OCI-LY1 (cell line): ENCODE data around the gene MTAP.

Experiments
- H2AFZ ChIP-seq: fragments of 200-600 bp; sonication (generic), shearing (Covaris generic); 2 replicates; pipeline ENCODE4 v1.6.0; 2014; ENCODE audit warnings: antibody characterized with exemption, mild to moderate bottlenecking, low read length
- H3F3A ChIP-seq: fragments of 200-600 bp; sonication (generic), shearing (Covaris generic); 2 replicates; pipeline ENCODE4 v1.6.0; 2014; ENCODE audit warnings: mild to moderate bottlenecking, antibody characterized with exemption, low read length, moderate library complexity; ENCODE audit not compliant: insufficient read depth
- H3K27ac ChIP-seq: fragments of 200-600 bp; sonication (generic); 2 replicates; pipeline ENCODE4 v1.5.1; 2014; ENCODE audit warnings: low read length, mixed run types, mild to moderate bottlenecking, low read depth; ENCODE audit not compliant: poor library complexity, severe bottlenecking
- H3K27me3 ChIP-seq: fragments of 200-600 bp; sonication (generic); 2 replicates; pipeline ENCODE4 v1.6.0; 2014; ENCODE audit warnings: antibody characterized with exemption, mild to moderate bottlenecking, low read length, moderate library complexity; ENCODE audit not compliant: insufficient read depth
- H3K36me3 ChIP-seq: fragments of 200-600 bp; sonication (generic); 2 replicates; pipeline ENCODE4 v1.6.1; 2014; ENCODE audit warnings: mild to moderate bottlenecking, antibody characterized with exemption, low read length, moderate library complexity, mixed read lengths; ENCODE audit not compliant: insufficient read depth
- H3K4me1 ChIP-seq: fragments of 200-600 bp; sonication (generic); 2 replicates; pipeline ENCODE4 v1.5.1; 2014; ENCODE audit warnings: mild to moderate bottlenecking, low read length, moderate library complexity; ENCODE audit not compliant: insufficient read depth, severe bottlenecking
- H3K4me2 ChIP-seq: fragments of 200-600 bp; sonication (generic), shearing (Covaris generic); 2 replicates; pipeline ENCODE4 v1.6.1; 2014; ENCODE audit warnings: low read length
- H3K4me3 ChIP-seq: fragments of 200-600 bp; sonication (generic); 2 replicates; pipeline ENCODE4 v1.5.1; 2014; ENCODE audit warnings: low read length, low read depth, mild to moderate bottlenecking, mixed read lengths; ENCODE audit not compliant: poor library complexity, severe bottlenecking
- H3K79me2 ChIP-seq: fragments of 200-600 bp; shearing (Covaris generic); 2 replicates; pipeline ENCODE4 v1.6.1; 2016; ENCODE audit warnings: mixed run types, low read length, mixed read lengths; ENCODE audit not compliant: insufficient read depth
- H3K9ac ChIP-seq: fragments of 200-600 bp; sonication (generic), shearing (Covaris generic); 2 replicates; pipeline ENCODE4 v1.6.1; 2014; ENCODE audit warnings: mild to moderate bottlenecking, low read length, mixed read lengths
- H3K9me2 ChIP-seq: fragments of 200-600 bp; sonication (generic), shearing (Covaris generic); 2 replicates; pipeline ENCODE4 v1.6.1; 2014; ENCODE audit warnings: low read depth, mild to moderate bottlenecking, low read length, mixed read lengths
- H3K9me3 ChIP-seq: fragments of 200-600 bp; shearing (Covaris generic); 2 replicates; pipeline ENCODE4 v1.6.1; 2014; ENCODE audit warnings: low read length, mixed read lengths
- H4K20me1 ChIP-seq: fragments of 200-600 bp; sonication (generic), shearing (Covaris generic); 2 replicates; pipeline ENCODE4 v1.6.0; 2016; ENCODE audit warnings: mild to moderate bottlenecking, low read length; ENCODE audit not compliant: insufficient read depth
- CTCF ChIP-seq: fragments of 200-600 bp; sonication (generic), shearing (Covaris generic); IDR thresholded peaks from 2 replicates; pipeline ENCODE4 v1.5.1; 2017; ENCODE audit warnings: mild to moderate bottlenecking, antibody characterized with exemption, low read length, moderate library complexity, mixed read lengths
- EZH2 ChIP-seq: fragments of 200-600 bp; sonication (generic), shearing (Covaris generic); IDR thresholded peaks from 2 replicates; pipeline ENCODE4 v1.8.0; 2017; ENCODE audit warnings: borderline replicate concordance, mixed run types, mild to moderate bottlenecking, antibody characterized with exemption, low read length, moderate library complexity, mixed read lengths

MTAP gene

GRCh38 chr9:21935631-21936030 is 133.2 kb downstream of the MTAP start:
- H3K4me1 ChIP-seq = peaks cover 22% of the 10 kb centered on the region
- no peak overlapping the region for H3K9ac ChIP-seq
- H3K36me3 ChIP-seq = no peaks in the 10 kb centered on the region
- no peak overlapping the region for H3K4me3 ChIP-seq
- no peaks in the 10 kb centered on the region for H3K9me2 ChIP-seq
- no peaks in the 10 kb centered on the region for H4K20me1 ChIP-seq
- H2AFZ ChIP-seq = no peak overlapping the region
- H3K9me3 ChIP-seq = no peaks in the 10 kb centered on the region
- TF ChIP-seq EZH2 (no peak), CTCF (no peak)
- H3K79me2 ChIP-seq = no peaks in the 10 kb centered on the region
- H3K27me3 ChIP-seq = no peaks in the 10 kb centered on the region
- no peaks in the 10 kb centered on the region for H3F3A ChIP-seq
- no peak overlapping the region for H3K4me2 ChIP-seq
- no peak overlapping the region for H3K27ac ChIP-seq

GRCh38 chr9:21936161-21936560 is 133.7 kb downstream of the MTAP start:
- Histone ChIP-seq H3K9me2 (no peaks in the 10 kb centered on the region), H3K4me2 (no peak overlapping the region), H3K27me3 (no peaks in the 10 kb centered on the region), H3K4me3 (no peak overlapping the region), H2AFZ (no peak overlapping the region), H4K20me1 (no peaks in the 10 kb centered on the region), H3K36me3 (no peaks in the 10 kb centered on the region), H3K79me2 (no peaks in the 10 kb centered on the region), H3K4me1 (peaks cover 22% of the 10 kb centered on the region), H3F3A (no peaks in the 10 kb centered on the region), H3K9ac (no peak overlapping the region), H3K9me3 (no peaks in the 10 kb centered on the region), H3K27ac (no peak overlapping the region)
- TF ChIP-seq EZH2 (no peak), CTCF (no peak)

- no peaks in the 10 kb centered on the region for H3K9me2 ChIP-seq
- H3F3A ChIP-seq = no peaks in the 10 kb centered on the region
- TF ChIP-seq CTCF (no peak), EZH2 (no peak)
- H2AFZ ChIP-seq = no peak overlapping the region
- no peak overlapping the region for H3K4me3 ChIP-seq
- no peak overlapping the region for H3K9ac ChIP-seq
- H3K4me1 ChIP-seq = no peaks in the 10 kb centered on the region
- H3K4me2 ChIP-seq = no peak overlapping the region
- H3K9me3 ChIP-seq = no peaks in the 10 kb centered on the region
- no peaks in the 10 kb centered on the region for H3K36me3 ChIP-seq
- H3K79me2 ChIP-seq = no peaks in the 10 kb centered on the region
- H3K27me3 ChIP-seq = no peaks in the 10 kb centered on the region
- no peak overlapping the region for H3K27ac ChIP-seq
- no peaks in the 10 kb centered on the region for H4K20me1 ChIP-seq
Observed at GRCh38 chr9:21941337-21941995, 139.0 kb downstream of the MTAP start.
